GM12878 (cell line): ENCODE results near the gene NDNF. TPM values are rescaled to one million over a fixed set of nuclear protein-coding genes. Genes with fewer than 3 reads are reported as not detected.

Source experiments
- ATAC-seq: fragments of 200-7000 bp; cut with Tn5 transposase; 3 replicates; pipeline ENCODE4 v1.9.1; 2020; ENCODE audit warnings: mild to moderate bottlenecking, moderate library complexity
- BruUV-seq: library from RNA; stranded (reverse); fragments of 400-500 nt; replicated peaks from 2 replicates; lab custom pipeline; 2021; lab: Mats Ljungman, UMichigan
- CTCF ChIA-PET: fragments of 300-600 bp; sonication (Branson Sonifier 250); formaldehyde crosslinking; extraction: SDS; loops from one replicate; lab custom pipeline; 2021; ENCODE audit warnings: inconsistent platforms; lab: Yijun Ruan, JAX
- POLR2A ChIA-PET: fragments of 350-600 bp; formaldehyde crosslinking; extraction: SDS; loops from one replicate; lab custom pipeline; 2021; ENCODE audit warnings: inconsistent platforms; lab: Charles Lee
- RAD21 ChIA-PET: fragments of 300-600 bp; sonication (Branson Sonifier 250); formaldehyde crosslinking; loops from one replicate; lab custom pipeline; 2023; ENCODE audit warnings: antibody characterized with exemption; ENCODE audit not compliant: unreplicated experiment; lab: Charles Lee
- SMC1A ChIA-PET: fragments of 300-600 bp; sonication (Branson Sonifier 250); formaldehyde crosslinking; loops from one replicate; lab custom pipeline; 2023; ENCODE audit not compliant: unreplicated experiment, uncharacterized antibody; lab: Charles Lee
- DNase-seq: peaks from one replicate; pipeline ENCODE4 v3.0.0-alpha.2; 2011; ENCODE audit warnings: low read depth, low spot score
- FAIRE-seq: peaks from 3 replicates; lab custom pipeline; 2011; peaks lifted over from hg19 to GRCh38; lab: Jason Lieb, UNC
- H2AFZ ChIP-seq: 2 replicates; pipeline ENCODE4 v1.6.0; 2011; ENCODE audit warnings: low read depth, low read length, control low read depth; ENCODE audit not compliant: control insufficient read depth
- H3K27ac ChIP-seq: 2 replicates; pipeline ENCODE4 v1.5.1; 2011; ENCODE audit warnings: control low read depth; ENCODE audit not compliant: control insufficient read depth, insufficient read depth
- H3K27me3 ChIP-seq, 2 experiments: replicated peaks in 1 of 2; 2 replicates each; pipeline versions ENCODE4 v1.6.0 to v1.6.1; 2011; ENCODE audit warnings: low read length in 1 of 2; ENCODE audit not compliant: control insufficient read depth in 2 of 2, insufficient read depth in 2 of 2
- H3K36me3 ChIP-seq, 2 experiments: 2 replicates each; pipeline ENCODE4 v1.5.1; 2011; ENCODE audit warnings: low read length in 1 of 2; ENCODE audit not compliant: control insufficient read depth in 2 of 2, insufficient read depth in 2 of 2
- H3K4me1 ChIP-seq: 2 replicates; pipeline ENCODE4 v1.6.1; 2011; ENCODE audit warnings: mild to moderate bottlenecking, low read length, moderate library complexity, mixed read lengths; ENCODE audit not compliant: control insufficient read depth, insufficient read depth
- H3K4me2 ChIP-seq: 2 replicates; pipeline ENCODE4 v1.6.0; 2011; ENCODE audit warnings: control low read depth; ENCODE audit not compliant: control insufficient read depth, insufficient read depth
- H3K4me3 ChIP-seq: fragments of 200-600 bp; sonication (generic); 2 replicates; pipeline ENCODE4 v1.5.1; 2016
- H3K79me2 ChIP-seq: 2 replicates; pipeline ENCODE4 v1.6.0; 2011; ENCODE audit warnings: low read length; ENCODE audit not compliant: control insufficient read depth, insufficient read depth
- H3K9ac ChIP-seq: 2 replicates; pipeline ENCODE4 v1.8.0; 2011; ENCODE audit warnings: low read length, control low read depth, mixed read lengths; ENCODE audit not compliant: control insufficient read depth, insufficient read depth
- H3K9me3 ChIP-seq: replicated peaks from 3 replicates; pipeline ENCODE4 v1.5.1; 2011; ENCODE audit warnings: mild to moderate bottlenecking, low read length; ENCODE audit not compliant: control insufficient read depth, insufficient read depth
- H4K20me1 ChIP-seq: 2 replicates; pipeline ENCODE4 v1.6.0; 2011; ENCODE audit not compliant: control insufficient read depth, insufficient read depth
- BHLHE40 ChIP-seq, 2 experiments: fragments of 450-650 bp in 1 of 2; IDR thresholded peaks; 2 replicates each; pipeline ENCODE4 v1.6.1; 2011 to 2017; ENCODE audit warnings: low read depth in 2 of 2, borderline replicate concordance in 1 of 2, improper control_type of control experiment in 1 of 2, low read length in 1 of 2, mild to moderate bottlenecking in 1 of 2
- CBX3 ChIP-seq: fragments of 200-600 bp; sonication (generic); IDR thresholded peaks from 2 replicates; pipeline ENCODE4 v1.6.1; 2016; ENCODE audit warnings: low read depth, borderline replicate concordance
- CEBPB ChIP-seq, 2 experiments: fragments of 150-350 bp in 1 of 2; IDR thresholded peaks; 2 replicates each; pipeline ENCODE4 v1.6.1; 2012 to 2014; ENCODE audit warnings: low read depth in 2 of 2, low read length in 2 of 2, borderline replicate concordance in 1 of 2, inconsistent platforms in 1 of 2
- ESRRA ChIP-seq: IDR thresholded peaks from 2 replicates; pipeline ENCODE4 v1.6.1; 2012; ENCODE audit warnings: mild to moderate bottlenecking, low read length, improper control_type of control experiment
- HDGF ChIP-seq: fragments of 450-650 bp; IDR thresholded peaks from 2 replicates; pipeline ENCODE4 v1.6.1; 2016; ENCODE audit warnings: antibody characterized with exemption
- HSF1 ChIP-seq: fragments of 150-350 bp; IDR thresholded peaks from 2 replicates; pipeline ENCODE4 v1.6.1; 2014; ENCODE audit warnings: mild to moderate bottlenecking, low read depth, low read length
- IRF3 ChIP-seq: fragments of 450-650 bp; IDR thresholded peaks from 2 replicates; pipeline ENCODE4 v1.6.1; 2014; ENCODE audit warnings: mild to moderate bottlenecking
- JUNB ChIP-seq: IDR thresholded peaks from 2 replicates; pipeline ENCODE4 v1.6.1; 2016; ENCODE audit warnings: antibody characterized with exemption, mild to moderate bottlenecking
- NR2F1 ChIP-seq: fragments of 450-650 bp; conservative IDR thresholded peaks from 2 replicates; pipeline ENCODE4 v1.6.1; 2017; ENCODE audit warnings: mild to moderate bottlenecking
- POLR2A ChIP-seq: IDR thresholded peaks from 2 replicates; pipeline ENCODE4 v1.6.1; 2011; ENCODE audit warnings: low read depth, mild to moderate bottlenecking, low read length
- RBBP5 ChIP-seq: fragments of 200-600 bp; sonication (generic); conservative IDR thresholded peaks from 2 replicates; pipeline ENCODE4 v1.6.1; 2016
- SMAD1 ChIP-seq: fragments of 450-650 bp; IDR thresholded peaks from 2 replicates; pipeline ENCODE4 v1.6.1; 2018; ENCODE audit warnings: mild to moderate bottlenecking, low read depth; ENCODE audit not compliant: partially characterized antibody
- SREBF2 ChIP-seq: IDR thresholded peaks from 2 replicates; pipeline ENCODE4 v1.6.1; 2012; ENCODE audit warnings: mild to moderate bottlenecking, low read length
- TBL1XR1 ChIP-seq: IDR thresholded peaks from 2 replicates; pipeline ENCODE4 v1.6.1; 2012; ENCODE audit warnings: low read depth, low read length, improper control_type of control experiment
- ZBTB4 ChIP-seq: fragments of 450-650 bp; formaldehyde crosslinking; IDR thresholded peaks from 2 replicates; pipeline ENCODE4 v1.4.0; 2022; ENCODE audit warnings: mild to moderate bottlenecking, moderate library complexity
- ZNF274 ChIP-seq: IDR thresholded peaks from one replicate; pipeline ENCODE4 v1.8.0; 2011; ENCODE audit not compliant: insufficient read length, insufficient read depth
- in situ Hi-C: fragments of 300-500 bp; cut with MboI; formaldehyde crosslinking; loops from 9 replicates; pipeline ENCODE4 v1.14.3; 2018; ENCODE audit warnings: mixed read lengths
- intact Hi-C: fragments of 100-400 bp; cut with micrococcal nuclease; formaldehyde crosslinking; loops from one replicate; pipeline ENCODE4 v1.14.2; 2022; ENCODE audit not compliant: unreplicated experiment
- polyA plus RNA-seq, 11 experiments: library from polyadenylated mRNA; depleted of rRNA in 4 of 11; unstranded in 6 of 11; stranded (reverse) in 5 of 11; fragments of >200 nt; fragmentation: Nextera tagmentation in 4 of 11; fragmentation: Illumina TruSeq in 1 of 11; extraction: Ambion mirVana in 4 of 11; extraction: Trizol in 1 of 11; gene quantifications; 1 replicate in 1 of 11; 2 replicates in 10 of 11; pipeline versions ENCODE4 v1.2.1 to v1.2.3, GENCODE V29; 2011 to 2016; ENCODE audit warnings: inconsistent platforms in 2 of 11, missing spikeins in 2 of 11, low read depth in 1 of 11
- total RNA-seq, 4 experiments: library from RNA; depleted of rRNA in 3 of 4; stranded (reverse); fragments of >200 nt in 3 of 4; fragmentation: Illumina TruSeq in 1 of 4; extraction: Trizol in 1 of 4; gene quantifications; 2 replicates each; pipeline versions ENCODE4 v1.2.1 to v1.2.3, GENCODE V29; 2013 to 2021

NDNF gene
- total and polyA plus RNA-seq, 10 of the 15 experiments (the other 5 are each of a cell fraction or from before 2014, with no cell fraction given): 0.26 TPM; not detected in 9

- no peaks in the 10 kb centered on the region for H3K4me1 ChIP-seq
- no peaks in the 10 kb centered on the region for H3K36me3 ChIP-seq
- intact Hi-C loops (no loop called here), in situ Hi-C loops (loop anchor here (10.0 kb wide), 2 partner anchors 937 to 1017 kb away; no protein-coding TSS in a partner anchor)
- H3K9ac ChIP-seq: no peak overlapping the region
- no peaks in the 10 kb centered on the region for H4K20me1 ChIP-seq
- RAD21 ChIA-PET: interaction anchor here (0.8 kb wide), 1 partner anchor 774 kb away, joined by 3 read pairs; no protein-coding TSS in a partner anchor
- H3K9me3 ChIP-seq: no peaks in the 10 kb centered on the region
- CTCF ChIA-PET: interaction anchor here (1.0 kb wide), 1 partner anchor 9 kb away, joined by 3 read pairs; no protein-coding TSS in a partner anchor
- no peak overlapping the region for H3K4me2 ChIP-seq
- no TSS peak for BruUV-seq
- ATAC-seq (no peak), DNase-seq (no peak), FAIRE-seq (no peak)
- H3K4me3 ChIP-seq: no peak overlapping the region
- POLR2A ChIA-PET: no interaction called here
- no peaks in the 10 kb centered on the region for H3K27me3 ChIP-seq
- TF ChIP-seq BHLHE40 (IDR thresholded peaks at IDR 0.05; ENCODE audit: borderline replicate concordance in 1 of 2, low read depth in 2 of 2, low read length in 1 of 2) (no peak), ZNF274 (no peak), IRF3 (no peak), TBL1XR1 (no peak), POLR2A (no peak), SMAD1 (no peak), CEBPB (IDR thresholded peaks at IDR 0.05; ENCODE audit: borderline replicate concordance in 1 of 2, low read depth in 2 of 2, low read length in 2 of 2) (no peak), RBBP5 (no peak), HSF1 (no peak), CBX3 (no peak), JUNB (no peak), HDGF (no peak), ESRRA (no peak), SREBF2 (no peak), ZBTB4 (CRISPR knock-in tag) (no peak), NR2F1 (no peak)
- H3K27ac ChIP-seq: no peak overlapping the region
- no peaks in the 10 kb centered on the region for H3K79me2 ChIP-seq
- SMC1A ChIA-PET: interaction anchor here (0.8 kb wide), 1 partner anchor 248 kb away, joined by 4 read pairs; no protein-coding TSS in a partner anchor
- H2AFZ ChIP-seq: no peak overlapping the region
These were observed 19.6 kb upstream of the NDNF start for GRCh38 chr4:121091941-121092340.
